CD4-positive, alpha-beta T cell treated with Interleukin-12 subunit alpha and Interleukin-12 subunit beta, for 1 hour (primary cell): ENCODE data around the gene ZNF384.

Experiments
- DNase-seq: peaks from one replicate; pipeline ENCODE4 v3.0.0-alpha.2; 2020

ZNF384 gene

DNA sequence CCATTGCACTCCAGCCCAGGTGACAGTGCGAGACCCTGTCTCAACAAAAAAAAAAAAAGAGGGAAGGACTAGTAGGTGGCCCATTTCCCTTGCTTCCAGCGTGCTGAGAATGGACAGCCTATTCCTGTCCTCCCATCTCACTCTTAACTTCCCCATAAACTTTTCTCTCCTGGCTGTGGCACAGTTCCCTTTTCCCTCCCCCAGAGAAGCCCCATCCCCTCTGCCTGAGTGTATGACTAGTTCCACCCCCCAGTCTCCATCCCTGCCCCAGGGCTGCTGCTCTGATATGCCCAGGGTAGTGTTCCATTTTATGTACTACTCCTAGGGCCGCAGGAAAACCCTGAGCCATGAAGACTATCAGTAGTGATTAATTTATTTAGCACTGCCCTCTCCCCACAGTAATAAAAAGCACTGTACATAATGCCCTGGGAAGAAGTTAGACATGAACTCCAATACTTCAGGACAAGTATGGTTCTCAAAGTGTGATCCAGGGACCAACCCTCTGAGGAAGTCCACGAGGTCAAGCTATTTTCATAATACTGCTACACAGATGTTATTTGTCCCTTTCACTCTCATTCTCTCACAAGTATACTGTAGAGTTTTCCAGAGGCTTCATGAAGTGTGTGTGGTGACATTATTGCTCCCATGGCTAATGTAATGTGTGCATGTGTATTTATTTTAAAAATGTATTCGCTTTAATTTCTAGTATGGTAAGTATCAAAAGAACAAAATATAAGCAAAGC lies 70.5 kb downstream of the ZNF384 start:
- no peak for DNase-seq
